RPMI7951 (cell line): ENCODE results near the gene NAXE. TPM values are rescaled to one million over a fixed set of nuclear protein-coding genes. Genes with fewer than 3 reads are reported as not detected.
A peak's percentile ranks its signal among the peaks of the same experiment; 100 is the strongest.
"Not testable (repeated sequence)": the region's sequence is repeated elsewhere in the genome, so short reads cannot be mapped to it uniquely, and the experiment has no call there.

Experiments used
- DNase-seq: peaks from one replicate; pipeline ENCODE4 v3.0.0-alpha.2; 2012; ENCODE audit warnings: low read depth
- total RNA-seq: library from RNA; depleted of rRNA; stranded (reverse); fragments of >200 nt; shearing (Covaris generic); gene quantifications from 2 replicates; pipeline ENCODE4 v1.2.3, GENCODE V29; 2014; rRNA removed

Gene NAXE
- total RNA-seq, result 85.4 and 91.0 TPM in 2 replicates

DNA sequence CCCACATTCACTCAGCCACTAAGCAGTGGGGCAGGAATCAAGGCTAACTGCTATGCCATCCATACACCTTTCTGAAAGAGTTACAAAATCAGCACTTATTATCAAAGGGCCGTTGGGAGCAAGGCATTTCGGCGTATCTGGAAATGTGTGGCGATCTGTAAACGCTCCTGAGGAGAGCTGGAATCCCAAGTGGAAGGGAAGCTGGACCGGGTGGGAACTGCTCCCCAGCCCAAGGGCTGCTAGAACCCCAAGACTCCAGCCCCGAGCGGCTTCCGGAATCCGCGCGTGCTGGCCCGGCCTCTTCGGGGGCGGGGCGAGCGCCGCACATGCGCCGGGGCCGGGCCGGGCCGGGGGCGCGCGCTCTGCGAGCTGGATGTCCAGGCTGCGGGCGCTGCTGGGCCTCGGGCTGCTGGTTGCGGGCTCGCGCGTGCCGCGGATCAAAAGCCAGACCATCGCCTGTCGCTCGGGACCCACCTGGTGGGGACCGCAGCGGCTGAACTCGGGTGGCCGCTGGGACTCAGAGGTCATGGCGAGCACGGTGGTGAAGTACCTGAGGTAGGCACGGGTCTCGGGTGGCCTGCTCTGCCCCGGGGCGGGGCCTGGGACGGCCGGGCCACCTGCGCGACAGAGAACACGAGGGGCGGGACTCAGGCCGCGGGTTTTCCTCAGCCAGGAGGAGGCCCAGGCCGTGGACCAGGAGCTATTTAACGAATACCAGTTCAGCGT lies at the start of gene NAXE:
Gene NAXE, plus strand, starts transcription at position 345 of the 726 bp plus-strand sequence. Its CDS starts 29 bp downstream, at position 374.
- peak; percentile 66 for DNase-seq

DNA sequence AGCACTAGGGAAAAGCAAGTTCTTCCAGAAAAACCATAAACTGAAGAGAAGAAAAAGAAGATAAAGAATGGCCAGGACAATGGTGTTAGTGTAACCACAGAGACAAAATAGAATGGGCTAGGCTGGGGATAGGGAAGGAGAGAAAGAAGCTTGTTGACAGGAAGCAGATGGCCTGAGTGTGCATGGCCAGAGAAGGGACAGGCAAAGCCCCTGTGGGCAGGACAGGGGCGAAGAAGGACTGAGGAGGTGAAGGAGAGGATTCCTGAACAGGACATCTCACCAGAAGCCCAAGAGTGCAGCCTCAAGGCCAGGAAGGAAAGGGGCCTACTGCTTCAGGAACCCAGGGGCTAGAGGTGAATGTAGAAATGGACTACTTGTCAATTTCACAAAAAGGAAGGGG lies 48.5 kb upstream of the NAXE start:
- no peak for DNase-seq

DNA sequence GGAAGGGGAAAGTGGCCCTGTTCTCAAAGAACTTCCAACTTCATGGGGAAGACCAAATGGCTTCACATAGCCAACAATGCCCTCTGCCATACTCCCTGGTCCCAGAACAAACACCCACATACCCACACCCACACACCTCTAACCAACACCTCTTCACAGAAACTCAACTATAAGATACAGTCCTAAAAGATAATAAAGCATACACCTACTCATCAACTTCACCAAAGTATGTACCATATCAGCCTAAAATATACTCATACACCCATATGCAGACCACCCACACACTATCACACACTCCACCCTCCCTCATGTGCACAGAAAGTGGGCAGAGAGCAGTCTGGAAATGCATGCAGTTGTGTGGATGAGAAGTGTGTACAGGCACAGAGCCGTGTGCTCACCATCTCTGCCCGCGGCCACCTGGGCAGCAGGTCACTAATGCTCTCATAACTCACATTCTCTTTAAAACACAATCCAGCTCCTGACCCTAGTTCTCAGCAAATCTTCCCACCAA lies 46.9 kb upstream of the NAXE start:
- no peak for DNase-seq

DNA sequence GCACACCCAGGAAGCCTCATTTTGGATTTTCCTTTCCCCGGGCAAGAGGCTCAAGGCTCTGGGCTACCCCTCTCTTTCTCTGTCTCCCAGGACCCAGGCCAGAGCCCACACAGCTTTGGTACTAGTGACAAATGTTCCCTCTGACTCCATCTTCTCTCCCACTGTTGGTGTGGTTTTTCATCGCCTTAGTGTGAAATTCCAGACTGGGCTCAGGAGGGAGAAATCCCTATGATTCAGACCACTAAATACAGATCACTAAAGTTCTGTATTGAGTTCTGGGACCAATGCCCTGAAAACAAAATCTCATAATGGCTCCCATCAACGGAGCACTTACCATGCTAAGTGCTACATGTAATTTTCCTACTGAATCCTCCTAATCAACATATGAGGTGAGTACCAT lies 45.3 kb upstream of the NAXE start:
- DNase-seq, result no peak

DNA sequence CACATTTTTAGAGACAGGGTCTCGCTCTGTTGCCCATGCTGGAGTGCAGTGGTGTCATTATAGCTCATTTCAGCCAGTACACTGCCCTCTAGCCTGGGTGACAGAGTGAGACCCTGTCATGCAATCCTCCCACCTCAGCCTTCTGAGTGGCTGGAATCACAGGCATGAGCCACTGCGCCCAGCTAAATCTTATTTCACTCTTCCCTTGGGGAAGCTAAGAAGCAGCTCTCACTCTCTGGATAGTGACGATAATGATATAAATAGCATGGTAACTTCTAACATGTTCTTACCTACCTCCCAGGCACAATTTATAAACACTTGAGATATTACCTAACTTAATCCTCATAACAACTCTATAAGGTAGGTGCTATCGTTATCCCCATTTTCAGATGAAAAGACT lies 44.1 kb upstream of the NAXE start:
- no peak for DNase-seq

DNA sequence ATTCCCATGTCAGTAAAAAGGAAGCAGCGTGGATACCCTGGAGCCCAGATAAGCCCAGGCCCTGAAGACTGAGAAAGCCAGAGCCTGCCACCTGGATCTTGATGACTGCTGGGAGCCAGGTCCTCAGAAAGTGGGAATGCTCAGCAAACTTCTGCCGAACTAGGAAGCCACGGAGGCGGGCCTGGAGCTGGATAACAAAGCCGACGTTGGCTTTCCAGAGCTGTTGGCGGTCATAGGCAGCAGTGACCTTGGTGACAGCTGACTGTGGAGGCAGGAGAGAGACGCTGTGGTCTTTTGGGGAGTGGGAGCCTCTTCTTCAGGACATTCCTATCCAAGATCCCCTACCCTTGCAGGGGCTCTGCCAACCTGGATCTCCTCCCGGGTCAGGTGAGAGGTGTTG lies 43.6 kb upstream of the NAXE start:
- no peak for DNase-seq

DNA sequence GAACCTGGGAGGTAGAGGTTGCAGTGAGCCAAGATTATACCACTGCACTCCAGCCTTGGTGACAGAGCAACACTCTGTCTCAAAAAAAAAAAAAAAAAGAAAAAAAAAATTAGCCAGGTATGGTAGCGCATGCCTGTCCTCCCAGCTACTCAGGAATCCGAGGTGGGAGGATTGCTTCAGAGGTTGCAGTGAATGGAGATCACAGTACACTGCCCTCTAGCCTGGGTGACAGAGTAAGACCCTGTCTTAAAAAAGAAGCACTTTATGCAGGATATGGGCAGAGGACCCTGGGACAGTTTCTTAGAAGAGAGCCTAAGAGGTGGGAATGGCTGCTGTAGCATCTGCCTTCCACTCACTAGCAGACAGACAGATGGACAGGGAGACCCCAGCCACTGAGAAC lies 42.2 kb upstream of the NAXE start:
- DNase-seq, result no peak

DNA sequence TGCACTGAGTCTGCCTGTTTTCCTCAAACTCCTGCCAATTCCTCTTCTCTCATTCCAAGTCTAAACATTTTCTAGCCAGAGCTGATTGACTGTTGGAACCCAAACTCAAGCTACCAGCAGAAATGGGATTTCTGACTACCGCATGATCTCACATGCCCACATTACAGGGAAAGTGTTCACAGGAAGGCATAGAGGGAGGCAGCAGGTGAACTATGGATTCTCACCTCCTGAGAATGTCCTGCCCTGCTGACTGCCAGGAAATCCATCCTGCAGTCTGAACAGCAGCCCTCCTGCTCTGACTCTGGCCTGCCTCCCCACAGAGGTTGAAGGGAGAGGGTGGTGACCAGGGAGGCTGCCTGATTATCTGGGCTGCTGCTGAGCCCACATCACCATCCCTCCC lies 41.7 kb upstream of the NAXE start:
- no peak for DNase-seq

DNA sequence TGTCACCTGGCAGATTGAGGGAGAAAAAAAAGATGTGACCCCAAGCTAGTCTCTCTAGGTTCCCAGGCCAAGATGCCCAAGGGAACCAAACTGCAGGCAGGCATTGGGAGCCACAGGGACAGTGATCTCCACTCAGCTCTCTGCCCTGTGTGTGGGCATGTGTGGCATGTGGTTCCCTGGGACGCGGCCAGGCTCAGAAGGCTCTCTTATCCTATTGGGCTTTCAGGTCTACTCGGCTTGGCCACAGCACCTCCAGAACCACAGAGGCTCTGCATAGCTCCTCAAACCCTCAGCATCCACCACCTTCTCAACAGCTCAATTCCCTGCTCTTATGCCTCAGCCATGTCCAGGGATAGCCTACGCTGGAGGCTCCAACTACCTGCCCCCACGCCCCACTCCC lies 41.2 kb upstream of the NAXE start:
- no peak for DNase-seq

DNA sequence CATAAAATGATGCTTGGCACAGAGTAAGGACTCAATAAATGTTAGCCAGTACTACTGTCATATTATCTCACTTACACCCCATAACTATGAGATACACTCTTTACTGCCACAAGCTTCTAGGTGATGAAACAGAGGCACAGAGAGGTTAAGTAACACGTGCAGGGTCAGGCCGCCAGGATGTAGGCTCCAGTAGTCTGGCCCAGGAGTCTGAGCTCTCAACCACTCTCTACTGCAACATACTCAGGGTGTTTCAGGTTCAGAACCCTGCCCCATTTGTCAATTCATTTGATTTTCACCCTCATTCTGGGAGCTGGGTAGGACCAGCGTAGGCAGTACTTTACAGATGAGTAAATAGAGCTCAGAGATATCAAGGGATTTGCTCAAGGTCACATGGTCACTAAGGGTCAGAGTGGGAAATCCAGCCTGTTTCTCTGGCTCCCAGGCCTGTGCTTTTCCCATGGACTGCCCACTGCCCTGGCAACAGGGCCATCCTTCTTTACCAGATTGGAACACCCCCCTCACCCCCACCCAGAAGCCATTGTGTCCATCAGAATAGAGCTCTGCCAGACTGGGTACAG lies 40.4 kb upstream of the NAXE start:
- DNase-seq, result no peak

DNA sequence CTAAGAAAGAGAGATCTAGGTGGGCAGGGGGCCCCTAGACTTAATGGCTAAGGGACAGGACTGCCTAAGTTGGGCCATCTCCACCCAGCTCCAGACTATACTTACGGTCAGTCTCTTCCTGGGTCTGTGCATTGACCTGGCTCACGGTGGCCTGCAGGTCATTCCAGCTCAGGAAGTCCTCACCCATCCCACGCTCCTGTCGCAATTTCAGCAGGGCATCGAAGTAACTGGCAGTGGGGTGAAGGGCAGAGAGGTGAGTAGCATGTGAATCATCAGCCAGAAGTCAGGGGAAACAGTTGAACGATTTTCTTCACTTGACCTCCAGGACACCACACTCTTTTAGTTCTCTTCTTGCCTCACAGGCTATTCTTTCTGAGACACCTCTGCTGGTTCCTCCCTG lies 39.7 kb upstream of the NAXE start:
- DNase-seq, result peak; percentile 42

DNA sequence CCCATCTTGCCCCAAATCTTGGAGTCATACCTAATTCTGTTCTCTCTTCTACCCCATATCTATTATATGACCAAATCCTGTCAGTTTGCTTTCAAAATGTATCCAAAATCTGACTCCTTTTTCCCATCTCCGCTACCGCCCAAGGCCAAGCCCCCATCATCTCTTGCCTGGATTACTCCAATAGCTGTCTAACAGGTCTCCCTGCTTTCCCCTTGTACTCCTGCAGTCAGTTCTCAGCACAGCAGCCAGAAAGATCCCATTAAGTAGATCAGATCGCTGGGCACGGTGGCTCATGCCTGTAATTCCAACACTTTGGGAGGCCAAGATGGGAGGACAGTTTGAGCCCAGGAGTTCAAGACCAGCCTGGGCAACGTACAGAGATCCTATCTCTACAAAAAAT lies 39.1 kb upstream of the NAXE start:
- DNase-seq, result no peak

DNA sequence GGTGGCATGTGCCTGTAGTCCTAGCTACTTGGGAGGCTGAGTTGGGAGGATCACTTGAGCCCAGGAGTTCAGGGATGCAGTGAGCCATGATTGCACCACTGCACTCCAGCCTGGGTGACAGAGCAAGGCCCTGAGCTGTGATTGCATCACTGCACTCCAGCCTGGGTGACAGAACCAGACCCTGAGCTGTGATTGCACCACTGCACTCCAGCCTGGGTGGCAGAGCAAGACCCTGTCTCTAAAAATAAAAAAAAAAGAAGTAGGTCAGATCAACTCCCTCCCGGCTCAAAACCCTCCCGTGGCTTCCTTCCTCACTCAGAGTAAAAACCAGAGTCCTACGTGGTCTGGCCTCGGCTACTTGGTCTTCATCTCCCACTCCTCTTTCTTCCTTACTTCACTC lies 38.6 kb upstream of the NAXE start:
- DNase-seq, result not testable (repeated sequence)

DNA sequence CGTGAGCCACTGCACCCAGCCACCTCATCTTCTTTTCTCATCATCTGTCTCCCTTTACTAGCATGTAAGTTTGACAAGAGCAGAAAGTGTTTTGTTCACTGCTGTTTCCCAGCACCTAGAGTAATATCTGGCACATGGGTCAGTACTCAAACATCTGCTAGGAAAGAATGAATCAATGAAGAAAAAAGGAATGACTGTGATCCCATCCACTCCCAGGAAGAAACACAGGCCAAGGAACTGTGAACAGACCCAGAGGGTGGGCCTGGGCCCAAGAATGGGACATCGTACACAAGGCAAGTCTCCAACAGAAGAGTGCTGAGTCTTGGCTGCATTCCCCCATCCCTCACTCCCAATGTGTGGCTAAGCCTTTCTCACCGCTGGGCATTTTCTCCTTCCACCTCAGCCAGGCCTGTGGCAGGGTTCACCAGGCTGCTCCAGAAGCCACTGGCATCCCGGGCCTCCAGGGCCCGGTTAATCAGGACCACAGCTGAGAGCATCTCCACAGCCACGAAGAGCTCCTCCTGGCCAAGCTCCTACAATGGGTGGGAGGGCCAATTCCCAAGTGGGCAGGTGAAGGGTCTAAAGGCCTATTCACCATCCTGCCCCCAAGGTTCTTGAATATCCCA lies 37.6 kb upstream of the NAXE start:
- DNase-seq, result no peak

DNA sequence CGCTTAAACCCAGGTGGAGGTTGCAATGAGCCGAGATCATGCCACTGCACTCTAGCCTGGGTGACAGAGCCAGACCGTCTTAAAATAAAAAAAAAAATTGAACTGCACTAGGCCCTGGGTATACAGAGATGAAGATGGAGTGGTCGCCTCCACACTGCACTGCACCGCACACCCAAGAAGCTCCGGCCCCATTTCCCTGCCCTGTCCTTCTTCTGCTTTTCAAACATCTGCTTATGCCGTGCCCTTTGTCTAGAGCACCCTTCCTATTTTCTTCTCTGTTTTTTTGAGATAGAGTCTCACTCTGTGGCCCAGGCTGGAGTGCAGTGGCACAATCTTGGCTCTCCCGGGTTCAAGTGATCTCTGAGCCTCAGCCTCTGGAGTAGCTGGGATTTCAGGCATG lies 36.6 kb upstream of the NAXE start:
- DNase-seq, result no peak

DNA sequence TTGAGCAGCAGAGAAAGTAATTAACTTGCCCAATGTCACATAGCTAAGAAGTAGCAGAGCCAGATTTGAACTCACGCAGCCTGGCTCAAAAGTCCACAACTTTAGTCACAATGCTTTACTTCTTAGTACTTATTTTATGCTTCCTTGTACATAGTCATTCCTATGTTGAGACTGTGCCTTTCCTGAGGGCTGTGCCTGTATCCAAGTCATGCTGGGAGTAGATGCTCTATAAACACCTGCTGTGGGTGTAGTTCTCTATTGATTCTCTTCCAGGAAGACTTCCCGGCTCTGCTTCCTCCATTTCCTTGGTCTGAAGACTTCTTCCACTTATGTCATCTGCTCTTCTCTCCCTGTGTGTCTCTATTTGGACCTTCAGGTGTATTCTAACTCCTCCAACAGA lies 35.9 kb upstream of the NAXE start:
- no peak for DNase-seq

DNA sequence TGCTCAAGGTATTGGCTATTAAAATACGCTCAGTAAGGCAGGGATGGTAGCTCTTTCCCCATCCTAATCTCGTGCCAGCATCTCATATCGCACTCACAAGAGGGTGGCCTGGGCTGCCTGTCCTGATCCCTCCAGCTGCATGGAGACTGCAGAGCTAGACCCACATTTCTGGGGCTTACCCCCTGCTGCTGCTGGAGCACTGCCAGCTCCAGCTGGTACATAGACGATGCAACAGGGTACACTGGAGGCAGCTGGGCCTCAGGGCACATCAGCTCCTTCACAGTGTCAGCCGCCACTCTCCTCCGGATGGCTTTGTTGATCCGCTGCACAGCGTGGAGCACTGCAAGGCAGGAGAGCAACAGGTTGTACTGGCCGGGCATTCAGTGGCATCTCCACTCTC lies 35.2 kb upstream of the NAXE start:
- DNase-seq, result no peak

DNA sequence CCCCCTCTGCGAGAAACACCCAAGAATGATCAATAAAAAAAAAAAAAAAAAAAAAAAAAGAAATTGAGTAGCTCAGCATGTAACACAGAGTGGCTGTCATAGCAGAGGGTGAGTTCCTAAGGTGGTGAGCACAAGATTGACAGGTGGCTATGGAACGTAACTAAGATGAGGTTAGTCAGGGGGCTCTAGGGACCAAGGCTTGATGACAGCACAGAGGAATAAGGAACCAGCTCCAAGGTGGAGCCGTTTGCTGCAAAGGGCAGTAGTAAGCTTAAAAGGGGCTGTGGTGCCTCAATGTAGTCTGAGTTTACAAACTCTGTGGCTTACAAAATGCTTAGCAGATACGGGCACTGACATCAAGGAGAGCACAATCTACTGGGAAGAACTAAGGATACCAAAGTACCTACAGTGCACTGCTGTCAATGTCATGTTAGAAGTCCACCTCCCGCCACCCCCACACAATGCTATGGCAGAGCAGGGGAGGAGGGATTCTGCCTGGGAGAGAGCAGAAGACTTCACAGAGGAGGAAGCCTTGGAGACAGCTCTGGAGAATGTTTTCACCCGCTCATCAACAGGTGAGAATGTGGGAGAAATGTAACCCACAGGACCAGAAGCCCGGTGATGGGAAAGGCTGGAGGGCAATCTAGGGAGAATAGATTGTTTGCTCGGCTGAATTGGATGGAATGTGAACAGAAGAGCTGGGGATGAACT lies 32.3 kb upstream of the NAXE start:
- DNase-seq, result no peak

DNA sequence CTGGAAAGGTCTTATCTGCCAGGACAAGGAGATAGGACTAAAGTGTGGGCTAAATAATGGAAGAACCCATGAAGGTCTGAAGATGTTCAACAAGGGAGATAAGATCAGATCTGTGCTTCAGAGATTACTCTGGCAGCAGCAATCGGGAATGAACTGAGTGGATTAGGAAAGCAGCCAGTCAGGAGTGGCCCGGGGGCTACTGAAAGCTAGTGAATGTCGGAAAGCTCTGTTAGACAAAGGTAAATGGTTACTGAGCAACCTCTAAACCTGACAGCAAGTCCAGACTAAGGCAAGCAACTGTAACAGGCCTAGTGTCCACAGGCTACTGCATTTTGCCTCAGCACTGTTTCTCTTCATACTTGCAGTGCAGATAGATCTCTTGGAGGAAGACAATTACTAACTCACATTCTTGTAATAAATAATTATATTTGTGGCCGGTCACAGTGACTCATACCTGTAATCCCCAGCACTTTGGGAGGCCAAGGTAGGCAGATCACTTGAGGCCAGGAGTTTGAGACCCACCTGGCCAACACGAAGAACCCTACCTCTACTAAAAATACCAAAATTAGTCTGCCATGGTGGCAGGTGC lies 31.7 kb upstream of the NAXE start:
- DNase-seq, result no peak

DNA sequence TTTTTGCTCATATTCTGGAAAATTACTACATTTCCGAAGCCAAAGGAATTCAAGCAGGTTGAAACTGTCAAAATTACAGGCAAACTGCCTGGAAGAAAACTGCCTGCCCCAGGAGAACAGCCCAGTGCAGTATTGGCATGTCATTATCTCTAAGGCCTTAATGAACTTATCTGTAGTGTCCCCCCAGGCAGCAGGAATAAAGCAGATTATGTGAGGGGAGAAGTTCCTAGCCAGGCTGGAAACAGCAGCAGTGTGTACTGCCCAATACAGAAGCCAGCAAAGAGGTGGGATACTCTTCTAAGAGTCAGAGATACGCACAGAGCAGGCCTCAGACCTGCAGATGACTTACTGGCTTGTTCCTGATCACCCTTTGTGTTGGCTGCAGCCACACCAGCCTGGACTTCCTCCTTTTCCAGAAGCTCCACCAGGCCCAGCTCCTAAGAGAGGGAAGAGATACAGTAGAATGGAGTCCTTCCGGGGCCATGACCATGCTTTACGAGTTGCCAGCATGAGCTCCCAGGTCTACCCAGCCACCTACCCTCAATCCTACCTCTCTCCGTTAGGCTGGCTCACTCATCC lies 30.9 kb upstream of the NAXE start:
- DNase-seq, result no peak

DNA sequence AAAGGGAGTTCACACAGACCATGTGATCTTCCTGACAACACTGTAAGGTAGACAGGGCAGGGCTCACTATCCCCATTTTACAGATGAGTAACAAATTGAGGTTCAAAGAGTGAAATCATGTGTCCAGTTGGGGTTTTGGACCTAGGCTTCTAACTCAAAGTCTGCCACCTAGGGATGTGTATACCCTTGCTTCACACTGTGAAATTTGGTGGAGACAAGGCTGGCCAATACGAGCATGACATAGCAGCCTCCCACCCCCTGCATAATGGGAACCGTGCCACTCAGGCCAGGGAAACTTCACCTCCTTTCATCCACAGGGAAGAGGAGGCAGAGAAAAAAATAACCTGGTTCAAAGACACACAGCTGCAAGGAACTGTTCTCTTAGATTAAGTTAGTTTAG lies 26.1 kb upstream of the NAXE start:
- DNase-seq, result no peak

DNA sequence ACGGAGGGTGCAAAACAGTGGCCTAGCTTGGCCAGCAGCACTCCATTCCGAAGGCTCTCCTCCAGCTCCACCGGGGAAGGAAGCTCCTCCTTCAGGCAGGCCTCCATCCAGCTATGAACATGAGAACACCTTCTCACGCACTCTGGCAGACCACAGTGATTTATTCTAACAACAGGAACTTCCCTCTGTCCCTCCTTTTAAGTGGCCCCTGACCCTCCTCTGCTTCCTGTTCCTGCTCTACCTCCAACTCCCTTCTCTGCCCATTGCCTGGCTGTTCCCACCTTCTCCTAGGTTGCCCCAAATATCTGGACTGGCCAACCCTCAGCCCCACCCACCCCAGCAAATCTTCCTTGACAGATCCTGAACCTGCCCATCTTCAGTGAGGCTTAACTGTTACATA lies 25.1 kb upstream of the NAXE start:
- DNase-seq, result no peak
